Activated B cell treated with CpG ODN at 0.5 μM for 24 hours (primary cell): ENCODE data around the gene MYRIP. TPM values are rescaled to one million over a fixed set of nuclear protein-coding genes. Genes with fewer than 3 reads are reported as not detected.

Experiments
- ATAC-seq: fragments of 200-7000 bp; cut with Tn5 transposase; one replicate; pipeline ENCODE4 v1.10.0; 2021; ENCODE audit warnings: low read depth, mild to moderate bottlenecking, moderate library complexity
- CTCF ChIA-PET: fragments of 350-600 bp; sonication (Branson Sonifier 250); formaldehyde crosslinking; loops from one replicate; lab custom pipeline; 2021; ENCODE audit warnings: antibody characterized with exemption; lab: Charles Lee
- POLR2A ChIA-PET: fragments of 350-600 bp; sonication (Branson Sonifier 250); formaldehyde crosslinking; loops from one replicate; lab custom pipeline; 2021; ENCODE audit warnings: antibody characterized with exemption; lab: Charles Lee
- DNase-seq: peaks from one replicate; pipeline ENCODE4 v3.0.0; 2022
- H3K27ac Mint-ChIP-seq: one replicate; pipeline ENCODE4 v1.8.0; 2020; ENCODE audit warnings: mixed read lengths
- H3K27me3 Mint-ChIP-seq: one replicate; pipeline ENCODE4 v1.8.0; 2021; ENCODE audit warnings: mixed read lengths
- H3K36me3 Mint-ChIP-seq: one replicate; pipeline ENCODE4 v1.8.0; 2021; ENCODE audit warnings: low read depth, mixed read lengths
- H3K4me1 Mint-ChIP-seq: one replicate; pipeline ENCODE4 v1.8.0; 2021; ENCODE audit warnings: mixed read lengths
- H3K4me3 Mint-ChIP-seq: one replicate; pipeline ENCODE4 v1.8.0; 2020; ENCODE audit warnings: mild to moderate bottlenecking, mixed read lengths
- H3K9me3 Mint-ChIP-seq: one replicate; pipeline ENCODE4 v1.8.0; 2020; ENCODE audit warnings: mixed read lengths
- CTCF ChIP-seq: fragments of 200-600 bp; IDR thresholded peaks from one replicate; pipeline ENCODE4 v1.8.0; 2022; ENCODE audit warnings: antibody characterized with exemption, mild to moderate bottlenecking
- intact Hi-C: fragments of 100-400 bp; cut with micrococcal nuclease; formaldehyde crosslinking; loops from one replicate; pipeline ENCODE4 v1.15.1; 2024
- total RNA-seq: library from RNA; stranded (reverse); gene quantifications from 2 replicates; pipeline ENCODE4 v1.2.3, GENCODE V29; 2022

MYRIP gene
- total RNA-seq, 1 donor from 2014 or later, result 0.20 TPM

GRCh38 chr3:40109641-40110490, 300.5 kb downstream of the MYRIP start:
- Mint-ChIP-seq H3K9me3 (no peaks in the 10 kb centered on the region), H3K4me3 (no peak overlapping the region), H3K4me1 (no peaks in the 10 kb centered on the region), H3K27me3 (no peaks in the 10 kb centered on the region), H3K36me3 (no peaks in the 10 kb centered on the region), H3K27ac (no peak overlapping the region)
- DNase-seq, result no peak
- intact Hi-C loops, result no loop called here
- ChIA-PET POLR2A (no interaction called here), CTCF (no interaction called here)
- no peak for TF ChIP-seq CTCF
- ATAC-seq, result no peak

- no peaks in the 10 kb centered on the region for H3K9me3 Mint-ChIP-seq
- no peak for TF ChIP-seq CTCF
- POLR2A ChIA-PET, result no interaction called here
- no peaks in the 10 kb centered on the region for H3K4me1 Mint-ChIP-seq
- no peak overlapping the region for H3K27ac Mint-ChIP-seq
- intact Hi-C loops, result no loop called here
- DNase-seq (no peak), ATAC-seq (no peak)
- CTCF ChIA-PET, result no interaction called here
- peaks cover 4% of the 10 kb centered on the region for H3K27me3 Mint-ChIP-seq
- H3K4me3 Mint-ChIP-seq, result no peak overlapping the region
- no peaks in the 10 kb centered on the region for H3K36me3 Mint-ChIP-seq
Measured at GRCh38 chr3:40116478-40117177, 307.2 kb downstream of the MYRIP start.

GRCh38 chr3:40118091-40118490, 308.7 kb downstream of the MYRIP start:
- intact Hi-C loops, result no loop called here
- no peak for TF ChIP-seq CTCF
- POLR2A ChIA-PET, result no interaction called here
- ATAC-seq (no peak), DNase-seq (no peak)
- no peak overlapping the region for H3K27ac Mint-ChIP-seq
- CTCF ChIA-PET, result no interaction called here
- no peak overlapping the region for H3K4me3 Mint-ChIP-seq
- no peaks in the 10 kb centered on the region for H3K36me3 Mint-ChIP-seq
- H3K4me1 Mint-ChIP-seq, result no peaks in the 10 kb centered on the region
- peaks cover 4% of the 10 kb centered on the region for H3K27me3 Mint-ChIP-seq
- no peaks in the 10 kb centered on the region for H3K9me3 Mint-ChIP-seq

GRCh38 chr3:40120067-40120692, 310.8 kb downstream of the MYRIP start:
- no peak overlapping the region for H3K27ac Mint-ChIP-seq
- POLR2A ChIA-PET, result no interaction called here

More at GRCh38 chr3:40120067-40120692, 310.8 kb downstream of the MYRIP start:
- CTCF ChIA-PET, result no interaction called here
- ATAC-seq, result no peak
- Mint-ChIP-seq H3K9me3 (no peaks in the 10 kb centered on the region), H3K27me3 (peaks cover 4% of the 10 kb centered on the region), H3K4me1 (no peaks in the 10 kb centered on the region), H3K4me3 (no peak overlapping the region), H3K36me3 (no peaks in the 10 kb centered on the region)
- no peak for TF ChIP-seq CTCF
- intact Hi-C loops, result no loop called here
- DNase-seq, result no peak
